Neuron (in vitro differentiated cells): Measurements from ENCODE around the gene ADRA1B.
A peak's percentile ranks its signal among the peaks of the same experiment; 100 is the strongest.

Experiments
- H2AFZ ChIP-seq: one replicate; pipeline ENCODE4 v1.6.1; 2013; ENCODE audit warnings: low read depth, mild to moderate bottlenecking, inconsistent platforms, low read length, moderate library complexity
- H3K27me3 ChIP-seq: one replicate; pipeline ENCODE4 v1.6.1; 2013; ENCODE audit warnings: low read length; ENCODE audit not compliant: insufficient read depth
- H3K36me3 ChIP-seq: one replicate; pipeline ENCODE4 v1.6.1; 2013; ENCODE audit warnings: low read length; ENCODE audit not compliant: insufficient read depth
- H3K4me1 ChIP-seq: one replicate; pipeline ENCODE4 v1.6.1; 2013; ENCODE audit warnings: low read length; ENCODE audit not compliant: insufficient read depth
- H3K4me3 ChIP-seq: 2 replicates; pipeline ENCODE4 v1.5.1; 2013; ENCODE audit warnings: mild to moderate bottlenecking, low read length, moderate library complexity
- H3K9me3 ChIP-seq: one replicate; pipeline ENCODE4 v1.6.1; 2013; ENCODE audit warnings: low read length

Gene ADRA1B

GRCh38 chr5:159915904-159916840, at the start of gene ADRA1B:
ADRA1B (plus strand) TSS chr5:159916482; CDS start chr5:159916906, 424 bp downstream.
- peaks cover 58% of the 10 kb centered on the region for H3K27me3 ChIP-seq
- H3K4me1 ChIP-seq: peaks cover 3% of the 10 kb centered on the region

GRCh38 chr5:159873680-159874079, 42.6 kb upstream of the ADRA1B start:
- H3K4me3 ChIP-seq: no peak overlapping the region
- no peaks in the 10 kb centered on the region for H3K36me3 ChIP-seq
- H3K9me3 ChIP-seq: no peaks in the 10 kb centered on the region
- H2AFZ ChIP-seq: no peak overlapping the region
- no peaks in the 10 kb centered on the region for H3K27me3 ChIP-seq
- no peaks in the 10 kb centered on the region for H3K4me1 ChIP-seq

More at GRCh38 chr5:159915904-159916840, at the start of gene ADRA1B:
- Histone ChIP-seq H3K4me3 (peak within 1 kb of the TSS; percentile 8), H3K36me3 (no peaks in the 10 kb centered on the region), H3K9me3 (peaks cover 6% of the 10 kb centered on the region), H2AFZ (peak within 1 kb of the TSS; percentile 40)

- Histone ChIP-seq H3K36me3 (no peaks in the 10 kb centered on the region), H2AFZ (no peak overlapping the region), H3K4me1 (no peaks in the 10 kb centered on the region), H3K27me3 (no peaks in the 10 kb centered on the region), H3K9me3 (no peaks in the 10 kb centered on the region), H3K4me3 (no peak overlapping the region)
These were observed 42.0 kb upstream of the ADRA1B start for GRCh38 chr5:159874263-159874662.

- Histone ChIP-seq H3K9me3 (no peaks in the 10 kb centered on the region), H2AFZ (no peak overlapping the region)
These were observed 39.3 kb upstream of the ADRA1B start for GRCh38 chr5:159877016-159877415.

GRCh38 chr5:159877894-159878448, 38.3 kb upstream of the ADRA1B start:
- Histone ChIP-seq H3K4me1 (no peaks in the 10 kb centered on the region), H3K27me3 (no peaks in the 10 kb centered on the region), H2AFZ (no peak overlapping the region), H3K36me3 (no peaks in the 10 kb centered on the region), H3K9me3 (no peaks in the 10 kb centered on the region), H3K4me3 (no peak overlapping the region)

More at GRCh38 chr5:159877016-159877415, 39.3 kb upstream of the ADRA1B start:
- Histone ChIP-seq H3K36me3 (no peaks in the 10 kb centered on the region), H3K4me3 (no peak overlapping the region), H3K4me1 (no peaks in the 10 kb centered on the region), H3K27me3 (no peaks in the 10 kb centered on the region)

- Histone ChIP-seq H3K9me3 (no peaks in the 10 kb centered on the region), H2AFZ (no peak overlapping the region), H3K36me3 (no peaks in the 10 kb centered on the region), H3K4me3 (no peak overlapping the region), H3K4me1 (no peaks in the 10 kb centered on the region), H3K27me3 (no peaks in the 10 kb centered on the region)
These were observed 37.3 kb upstream of the ADRA1B start for GRCh38 chr5:159878988-159879471.

GRCh38 chr5:159880676-159881075, 35.6 kb upstream of the ADRA1B start:
- Histone ChIP-seq H3K4me1 (no peaks in the 10 kb centered on the region), H3K9me3 (no peaks in the 10 kb centered on the region), H3K36me3 (no peaks in the 10 kb centered on the region), H3K4me3 (no peak overlapping the region), H3K27me3 (no peaks in the 10 kb centered on the region), H2AFZ (no peak overlapping the region)

GRCh38 chr5:159881967-159882366, 34.3 kb upstream of the ADRA1B start:
- no peak overlapping the region for H2AFZ ChIP-seq
- H3K4me1 ChIP-seq: no peaks in the 10 kb centered on the region
- no peaks in the 10 kb centered on the region for H3K9me3 ChIP-seq
- no peaks in the 10 kb centered on the region for H3K27me3 ChIP-seq
- H3K36me3 ChIP-seq: no peaks in the 10 kb centered on the region
- no peak overlapping the region for H3K4me3 ChIP-seq

- Histone ChIP-seq H3K4me3 (no peak overlapping the region), H3K27me3 (no peaks in the 10 kb centered on the region), H3K9me3 (no peaks in the 10 kb centered on the region), H3K36me3 (no peaks in the 10 kb centered on the region), H3K4me1 (no peaks in the 10 kb centered on the region), H2AFZ (no peak overlapping the region)
These were observed 32.7 kb upstream of the ADRA1B start for GRCh38 chr5:159883522-159883950.

GRCh38 chr5:159884917-159885620, 31.2 kb upstream of the ADRA1B start:
- no peaks in the 10 kb centered on the region for H3K9me3 ChIP-seq
- H3K4me3 ChIP-seq: no peak overlapping the region
- no peak overlapping the region for H2AFZ ChIP-seq
- H3K27me3 ChIP-seq: no peaks in the 10 kb centered on the region
- H3K36me3 ChIP-seq: no peaks in the 10 kb centered on the region
- H3K4me1 ChIP-seq: no peaks in the 10 kb centered on the region

- H3K9me3 ChIP-seq: no peaks in the 10 kb centered on the region
- H2AFZ ChIP-seq: no peak overlapping the region
- H3K4me3 ChIP-seq: no peak overlapping the region
- no peaks in the 10 kb centered on the region for H3K4me1 ChIP-seq
- no peaks in the 10 kb centered on the region for H3K36me3 ChIP-seq
- no peaks in the 10 kb centered on the region for H3K27me3 ChIP-seq
These were observed 30.0 kb upstream of the ADRA1B start for GRCh38 chr5:159886296-159886695.

- Histone ChIP-seq H2AFZ (no peak overlapping the region), H3K9me3 (no peaks in the 10 kb centered on the region), H3K4me3 (no peak overlapping the region), H3K36me3 (no peaks in the 10 kb centered on the region), H3K4me1 (no peaks in the 10 kb centered on the region), H3K27me3 (no peaks in the 10 kb centered on the region)
These were observed 29.2 kb upstream of the ADRA1B start for GRCh38 chr5:159887050-159887449.

GRCh38 chr5:159888860-159889259, 27.4 kb upstream of the ADRA1B start:
- Histone ChIP-seq H3K36me3 (no peaks in the 10 kb centered on the region), H3K4me1 (no peaks in the 10 kb centered on the region)

More at GRCh38 chr5:159888860-159889259, 27.4 kb upstream of the ADRA1B start:
- Histone ChIP-seq H2AFZ (no peak overlapping the region), H3K9me3 (no peaks in the 10 kb centered on the region), H3K27me3 (no peaks in the 10 kb centered on the region), H3K4me3 (no peak overlapping the region)
